Measurements from ENCODE around the gene SLC49A3.

The SLC49A3 gene

GRCh38 chr4:633406-633805, 55.5 kb downstream of the SLC49A3 start:
- DNase-seq (ENCODE audit: low read depth in 2 of 2) = no peak

GRCh38 chr4:632926-633325, 56.0 kb downstream of the SLC49A3 start:
- no peak for DNase-seq (ENCODE audit: low read depth in 2 of 2)

GRCh38 chr4:632196-632790, 56.7 kb downstream of the SLC49A3 start:
- no peak for DNase-seq (ENCODE audit: low read depth in 2 of 2)

Data from stimulated activated CD8-positive, alpha-beta memory T cell treated with anti-CD3 and anti-CD28 coated beads, Interleukin-2, amount 100 ng/mL, for 48 hours (primary cell).